Vagina (tissue), 2 donors: ENCODE measurements around the gene ARAF.

ENCODE experiments used
- CTCF ChIP-seq, 3 experiments: fragments of 450-650 bp in 2 of 3; fragments of 200-600 bp in 1 of 3; sonication (generic) in 1 of 3; IDR thresholded peaks; one replicate each; pipeline ENCODE4 v1.5.1; 2017 to 2019; ENCODE audit warnings: antibody characterized with exemption in 3 of 3, mild to moderate bottlenecking in 2 of 3, moderate library complexity in 2 of 3
- POLR2AphosphoS5 ChIP-seq, 2 donors: sonication (generic); formaldehyde crosslinking; IDR thresholded peaks; one replicate each; pipeline ENCODE4 v1.9.0; 2017; ENCODE audit warnings: antibody characterized with exemption in 2 of 2, mild to moderate bottlenecking in 2 of 2, low read depth in 1 of 2; ENCODE audit not compliant: insufficient read depth in 1 of 2

GRCh38 chrX:47595716-47596251 lies 34.8 kb downstream of the ARAF start:
- TF ChIP-seq POLR2AphosphoS5 (IDR thresholded peaks at IDR 0.05; ENCODE audit: insufficient read depth in 1 of 2, low read depth in 1 of 2) (no peak), CTCF (IDR thresholded peaks at IDR 0.05) (no peak)
